ENCODE measurements around the gene CLEC7A. TPM values are rescaled to one million over a fixed set of nuclear protein-coding genes. Genes with fewer than 3 reads are reported as not detected.

Gene CLEC7A
- total and polyA plus RNA-seq, 9 of the 15 experiments (the other 6 are each of a cell fraction or from before 2014, with no cell fraction given): 0.16 TPM; not detected in 8

- TF ChIP-seq KLF10 (CRISPR knock-in tag; IDR thresholded peaks at IDR 0.05): no peak
- TF ChIP-seq, protein P1, sequence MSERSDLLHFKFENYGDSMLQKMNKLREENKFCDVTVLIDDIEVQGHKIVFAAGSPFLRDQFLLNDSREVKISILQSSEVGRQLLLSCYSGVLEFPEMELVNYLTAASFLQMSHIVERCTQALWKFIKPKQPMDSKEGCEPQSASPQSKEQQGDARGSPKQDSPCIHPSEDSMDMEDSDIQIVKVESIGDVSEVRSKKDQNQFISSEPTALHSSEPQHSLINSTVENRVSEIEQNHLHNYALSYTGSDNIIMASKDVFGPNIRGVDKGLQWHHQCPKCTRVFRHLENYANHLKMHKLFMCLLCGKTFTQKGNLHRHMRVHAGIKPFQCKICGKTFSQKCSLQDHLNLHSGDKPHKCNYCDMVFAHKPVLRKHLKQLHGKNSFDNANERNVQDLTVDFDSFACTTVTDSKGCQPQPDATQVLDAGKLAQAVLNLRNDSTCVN (CRISPR knock-in tag; IDR thresholded peaks at IDR 0.05): no peak
- TF ChIP-seq, protein P2, sequence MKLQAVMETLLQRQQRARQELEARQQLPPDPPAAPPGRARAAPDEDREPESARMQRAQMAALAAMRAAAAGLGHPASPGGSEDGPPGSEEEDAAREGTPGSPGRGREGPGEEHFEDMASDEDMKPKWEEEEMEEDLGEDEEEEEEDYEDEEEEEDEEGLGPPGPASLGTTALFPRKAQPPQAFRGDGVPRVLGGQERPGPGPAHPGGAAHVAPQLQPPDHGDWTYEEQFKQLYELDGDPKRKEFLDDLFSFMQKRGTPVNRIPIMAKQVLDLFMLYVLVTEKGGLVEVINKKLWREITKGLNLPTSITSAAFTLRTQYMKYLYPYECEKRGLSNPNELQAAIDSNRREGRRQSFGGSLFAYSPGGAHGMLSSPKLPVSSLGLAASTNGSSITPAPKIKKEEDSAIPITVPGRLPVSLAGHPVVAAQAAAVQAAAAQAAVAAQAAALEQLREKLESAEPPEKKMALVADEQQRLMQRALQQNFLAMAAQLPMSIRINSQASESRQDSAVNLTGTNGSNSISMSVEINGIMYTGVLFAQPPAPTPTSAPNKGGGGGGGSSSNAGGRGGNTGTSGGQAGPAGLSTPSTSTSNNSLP (IDR thresholded peaks at IDR 0.05; ENCODE audit: borderline replicate concordance, low read depth, low read length): no peak
- TF ChIP-seq TRIM28 (IDR thresholded peaks at IDR 0.05): no peak
- TF ChIP-seq MAFK (IDR thresholded peaks at IDR 0.05; ENCODE audit: low read length): no peak
- TF ChIP-seq ZNF124 (CRISPR knock-in tag; IDR thresholded peaks at IDR 0.05): no peak
- H3K27ac ChIP-seq (ENCODE audit: extremely low read depth, low read depth, low read length): no peak overlapping the region
- no peaks in the 10 kb centered on the region for H3K79me2 ChIP-seq (ENCODE audit: control insufficient read depth, insufficient read depth, low read length)
- H3K4me3 ChIP-seq: no peak overlapping the region
- intact Hi-C loops (cut with micrococcal nuclease) (no loop called here), in situ Hi-C loops (cut with MboI) (loop anchor here (25.0 kb wide), 1 partner anchor 314 kb away; no protein-coding TSS in a partner anchor)
- no peaks in the 10 kb centered on the region for H3K9me1 ChIP-seq (ENCODE audit: control insufficient read depth, insufficient read depth, low read length)
- BruUV-seq (replicated peaks): no TSS peak
- no peak for FAIRE-seq
- no peaks in the 10 kb centered on the region; a peak in 1 of 5 replicates for H3K27me3 ChIP-seq (ENCODE audit: control insufficient read depth in 2 of 2, insufficient read depth in 2 of 2, low read length in 2 of 2)
- ChIA-PET POLR2A (no interaction called here), CTCF (ENCODE audit: low intra/inter-chr PET ratio) (no interaction called here)
- H3K36me3 ChIP-seq (ENCODE audit: control insufficient read depth, insufficient read depth, low read length): no peaks in the 10 kb centered on the region
- ATAC-seq: no peak
- H3K9me3 ChIP-seq (replicated peaks; ENCODE audit: control insufficient read depth, insufficient read depth, low read depth, low read length): no peaks in the 10 kb centered on the region
- 0% methylated on average over 1 of the region's 1 CpG for WGBS (ENCODE audit: insufficient coverage, low coverage, missing lambda C conversion rate)
- H3K9ac ChIP-seq (ENCODE audit: insufficient read depth in 1 of 2, low read depth in 2 of 2, low read length in 2 of 2): no peak overlapping the region
- no peak for DNase-seq (ENCODE audit: extremely low read depth in 1 of 4, low spot score in 3 of 4)
- no peaks in the 10 kb centered on the region for H3K4me1 ChIP-seq (replicated peaks in 1 of 2; ENCODE audit: control insufficient read depth in 2 of 2, insufficient read depth in 2 of 2, low read length in 2 of 2)
- H2AFZ ChIP-seq (ENCODE audit: low read depth, low read length): no peak overlapping the region
- H4K20me1 ChIP-seq (replicated peaks; ENCODE audit: control insufficient read depth, insufficient read depth, low read length): no peaks in the 10 kb centered on the region
- H3K4me2 ChIP-seq (ENCODE audit: insufficient read depth, low read length): no peak overlapping the region
Observed at GRCh38 chr12:10126413-10126812, 3.6 kb downstream of the CLEC7A start.

All from K562 (cell line).